Keratinocyte (primary cell): ENCODE measurements around the gene DNHD1.

Experiments used
- CTCF ChIP-seq, 3 experiments: IDR thresholded peaks in 1 of 3; conservative IDR thresholded peaks in 1 of 3; optimal IDR thresholded peaks in 1 of 3; 2 replicates in 2 of 3; 3 replicates in 1 of 3; pipeline versions ENCODE3 to v1.5.1; 2011; ENCODE audit warnings: low read length in 3 of 3, mild to moderate bottlenecking in 3 of 3, moderate library complexity in 2 of 3, control low read depth in 1 of 3, inconsistent platforms in 1 of 3; ENCODE audit not compliant: insufficient read depth in 2 of 3; ENCODE audit errors: extremely low read depth in 1 of 3
- EZH2 ChIP-seq: IDR thresholded peaks from one replicate; pipeline ENCODE4 v1.6.1; 2012; ENCODE audit warnings: inconsistent platforms, mild to moderate bottlenecking, low read length, moderate library complexity

GRCh38 chr11:6583584-6583983 lies 86.5 kb downstream of the DNHD1 start:
- TF ChIP-seq CTCF (optimal IDR thresholded peaks at IDR 0.05 in 1 of 3, IDR thresholded peaks at IDR 0.05 in 1 of 3, conservative IDR thresholded peaks at IDR 0.05 in 1 of 3; ENCODE audit: extremely low read depth in 1 of 3, insufficient read depth in 2 of 3, low read length in 3 of 3) (no peak), EZH2 (no peak)
